DOHH2 (cell line): ENCODE data around the gene CD58.

Source experiments
- EZH2phosphoT487 ChIP-seq: fragments of 200-600 bp; sonication (generic); IDR thresholded peaks from 2 replicates; pipeline ENCODE4 v1.6.1; 2017; ENCODE audit warnings: borderline replicate concordance, mild to moderate bottlenecking, antibody characterized with exemption, low read length, moderate library complexity, mixed read lengths
- TF ChIP-seq, protein P1 (sequence below): fragments of 200-600 bp; sonication (generic); IDR thresholded peaks from one replicate; pipeline ENCODE4 v1.5.1; 2014; ENCODE audit warnings: antibody characterized with exemption, mild to moderate bottlenecking, low read depth, low read length; ENCODE audit not compliant: poor library complexity, severe bottlenecking

DNA sequence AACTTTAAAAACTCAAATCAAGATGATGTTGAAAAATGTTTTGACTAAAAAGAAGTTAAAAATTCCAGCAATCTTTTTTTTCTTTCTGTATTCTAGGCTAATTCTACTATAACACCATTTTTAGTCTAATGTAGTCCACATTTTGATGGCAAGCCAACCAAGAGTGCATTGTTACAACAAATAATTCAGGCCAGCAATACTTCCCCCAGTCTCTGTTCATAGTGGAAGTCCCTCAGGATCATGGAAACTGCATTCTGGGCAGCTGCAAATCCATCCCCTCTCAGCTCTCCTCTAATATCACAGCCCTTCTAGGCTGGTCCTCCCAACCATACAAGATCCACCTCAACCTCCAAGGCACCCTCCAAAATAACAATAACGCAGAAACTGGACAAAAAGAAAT is 7.8 kb upstream of the CD58 start:
- TF ChIP-seq, protein P1, sequence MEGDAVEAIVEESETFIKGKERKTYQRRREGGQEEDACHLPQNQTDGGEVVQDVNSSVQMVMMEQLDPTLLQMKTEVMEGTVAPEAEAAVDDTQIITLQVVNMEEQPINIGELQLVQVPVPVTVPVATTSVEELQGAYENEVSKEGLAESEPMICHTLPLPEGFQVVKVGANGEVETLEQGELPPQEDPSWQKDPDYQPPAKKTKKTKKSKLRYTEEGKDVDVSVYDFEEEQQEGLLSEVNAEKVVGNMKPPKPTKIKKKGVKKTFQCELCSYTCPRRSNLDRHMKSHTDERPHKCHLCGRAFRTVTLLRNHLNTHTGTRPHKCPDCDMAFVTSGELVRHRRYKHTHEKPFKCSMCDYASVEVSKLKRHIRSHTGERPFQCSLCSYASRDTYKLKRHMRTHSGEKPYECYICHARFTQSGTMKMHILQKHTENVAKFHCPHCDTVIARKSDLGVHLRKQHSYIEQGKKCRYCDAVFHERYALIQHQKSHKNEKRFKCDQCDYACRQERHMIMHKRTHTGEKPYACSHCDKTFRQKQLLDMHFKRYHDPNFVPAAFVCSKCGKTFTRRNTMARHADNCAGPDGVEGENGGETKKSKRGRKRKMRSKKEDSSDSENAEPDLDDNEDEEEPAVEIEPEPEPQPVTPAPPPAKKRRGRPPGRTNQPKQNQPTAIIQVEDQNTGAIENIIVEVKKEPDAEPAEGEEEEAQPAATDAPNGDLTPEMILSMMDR = no peak
- no peak for TF ChIP-seq EZH2phosphoT487
